Breast epithelium (tissue), 4 donors: ENCODE measurements around the gene MBD4. TPM values are rescaled to one million over a fixed set of nuclear protein-coding genes. Genes with fewer than 3 reads are reported as not detected.

Experiments
- DNase-seq, 2 donors: peaks; one replicate each; pipeline ENCODE4 v3.0.0-alpha.2; 2019; ENCODE audit warnings: low spot score in 2 of 2
- H3K27ac ChIP-seq, 2 donors: fragments of 200-600 bp; sonication (generic) in 1 of 2; one replicate each; pipeline ENCODE4 v1.5.1; 2016 to 2019; ENCODE audit warnings: mild to moderate bottlenecking in 1 of 2
- H3K27me3 ChIP-seq, 2 donors: fragments of 200-600 bp; sonication (generic) in 1 of 2; one replicate each; pipeline versions ENCODE4 v1.5.1 to v1.6.0; 2017 to 2019; ENCODE audit warnings: control low read depth in 1 of 2, mild to moderate bottlenecking in 1 of 2
- H3K36me3 ChIP-seq: fragments of 200-600 bp; one replicate; pipeline ENCODE4 v1.5.1; 2019
- H3K4me1 ChIP-seq, 2 donors: fragments of 200-600 bp; sonication (generic); one replicate each; pipeline ENCODE4 v1.5.1; 2016 to 2019; ENCODE audit warnings: control low read depth in 1 of 2
- H3K4me3 ChIP-seq, 3 donors: fragments of 200-600 bp; sonication (generic); 1 replicate in 2 of 3; 2 replicates in 1 of 3; pipeline ENCODE4 v1.5.1; 2016 to 2019; ENCODE audit warnings: mild to moderate bottlenecking in 3 of 3, moderate library complexity in 2 of 3
- H3K9me3 ChIP-seq, 2 donors: fragments of 200-600 bp; sonication (generic) in 1 of 2; one replicate each; pipeline ENCODE4 v1.5.1; 2016 to 2019; ENCODE audit warnings: control low read depth in 1 of 2
- CTCF ChIP-seq, 3 donors: fragments of 450-650 bp; IDR thresholded peaks; one replicate each; pipeline ENCODE4 v1.5.1; 2016 to 2017; ENCODE audit warnings: antibody characterized with exemption in 3 of 3, mild to moderate bottlenecking in 3 of 3, moderate library complexity in 3 of 3
- POLR2A ChIP-seq: fragments of 450-650 bp; IDR thresholded peaks from one replicate; pipeline ENCODE4 v1.6.1; 2016; ENCODE audit warnings: antibody characterized with exemption, mild to moderate bottlenecking, moderate library complexity
- POLR2AphosphoS5 ChIP-seq, 3 donors: sonication (generic); formaldehyde crosslinking; IDR thresholded peaks; one replicate each; pipeline ENCODE4 v1.6.1; 2017; ENCODE audit warnings: antibody characterized with exemption in 3 of 3
- intact Hi-C: fragments of 100-400 bp; cut with DNase I; formaldehyde crosslinking; loops from one replicate; pipeline ENCODE4 v1.15.1; 2023; ENCODE audit warnings: low total_unique reads
- total RNA-seq, 3 donors: library from RNA; depleted of rRNA; stranded (reverse); fragments of >200 nt; gene quantifications; one replicate each; pipeline ENCODE4 v1.1.0, GENCODE V29; 2016

Gene MBD4
- total RNA-seq, 3 donors from 2014 or later = 29.8 to 41.6 (median 37.7) TPM

GRCh38 chr3:129429602-129430001, 10.1 kb downstream of the MBD4 start:
- H3K27ac ChIP-seq = no peak overlapping the region
- H3K27me3 ChIP-seq = no peaks in the 10 kb centered on the region
- no peak for DNase-seq
- peaks cover 0 to 5% of the 10 kb centered on the region in 2 donors for H3K4me1 ChIP-seq
- intact Hi-C loops = no loop called here
- no peaks in the 10 kb centered on the region for H3K9me3 ChIP-seq
- H3K4me3 ChIP-seq = no peak overlapping the region
- TF ChIP-seq POLR2AphosphoS5 (IDR thresholded peaks at IDR 0.05) (no peak), CTCF (IDR thresholded peaks at IDR 0.05) (no peak), POLR2A (no peak)
- H3K36me3 ChIP-seq = peaks cover 5% of the 10 kb centered on the region

- no peaks in the 10 kb centered on the region for H3K9me3 ChIP-seq
- peak overlapping the region in 2 of 3 donors; percentile 58 to 69 for H3K4me3 ChIP-seq
- TF ChIP-seq POLR2A (no peak), CTCF (IDR thresholded peaks at IDR 0.05) (no peak), POLR2AphosphoS5 (IDR thresholded peaks at IDR 0.05) (no peak)
- peak overlapping the region; percentile 66 to 69 for H3K27ac ChIP-seq
- H3K4me1 ChIP-seq = peaks cover 0 to under 1% of the 10 kb centered on the region in 2 donors
- peaks cover under 1% of the 10 kb centered on the region for H3K36me3 ChIP-seq
- no peak for DNase-seq
- no peaks in the 10 kb centered on the region for H3K27me3 ChIP-seq
- intact Hi-C loops = no loop called here
Measured at GRCh38 chr3:129429080-129429451, 10.7 kb downstream of the MBD4 start.

GRCh38 chr3:129428376-129429079, 11.2 kb downstream of the MBD4 start, which contains the start of gene EFCAB12:
EFCAB12 (minus strand) TSS chr3:129428636; CDS start chr3:129428488, 148 bp downstream.
- peak; percentile 93 to 96 for DNase-seq
- TF ChIP-seq POLR2AphosphoS5 (IDR thresholded peaks at IDR 0.05) (peak; percentile 26 to 38 (median 35)), POLR2A (no peak)
- no peaks in the 10 kb centered on the region for H3K9me3 ChIP-seq
- H3K36me3 ChIP-seq = no peaks in the 10 kb centered on the region
- H3K4me1 ChIP-seq = no peaks in the 10 kb centered on the region
- H3K4me3 ChIP-seq = peak within 1 kb of the TSS; percentile 38 to 69 (median 58)
- H3K27me3 ChIP-seq = no peaks in the 10 kb centered on the region
- intact Hi-C loops = no loop called here
- H3K27ac ChIP-seq = peak within 1 kb of the TSS; percentile 66 to 69

GRCh38 chr3:129428007-129428375, 11.8 kb downstream of the MBD4 start:
- H3K36me3 ChIP-seq = no peaks in the 10 kb centered on the region
- peak overlapping the region; percentile 38 to 69 (median 58) for H3K4me3 ChIP-seq
- no peaks in the 10 kb centered on the region for H3K27me3 ChIP-seq
- no peaks in the 10 kb centered on the region for H3K9me3 ChIP-seq
- no peak for DNase-seq
- H3K27ac ChIP-seq = no peak overlapping the region
- intact Hi-C loops = no loop called here
- H3K4me1 ChIP-seq = no peaks in the 10 kb centered on the region
- TF ChIP-seq POLR2AphosphoS5 (IDR thresholded peaks at IDR 0.05) = no peak
- no peak for TF ChIP-seq POLR2A
- TF ChIP-seq CTCF (IDR thresholded peaks at IDR 0.05) = no peak

GRCh38 chr3:129425619-129426018, 14.1 kb downstream of the MBD4 start:
- intact Hi-C loops = no loop called here
- Histone ChIP-seq H3K27ac (no peak overlapping the region), H3K27me3 (no peaks in the 10 kb centered on the region), H3K4me1 (no peaks in the 10 kb centered on the region), H3K4me3 (no peak overlapping the region), H3K9me3 (no peaks in the 10 kb centered on the region), H3K36me3 (no peaks in the 10 kb centered on the region)
- TF ChIP-seq POLR2A (no peak), CTCF (IDR thresholded peaks at IDR 0.05) (no peak), POLR2AphosphoS5 (IDR thresholded peaks at IDR 0.05) (no peak)
- DNase-seq = no peak
